AG08395 (cell line): ENCODE results near the gene RAB25.
"Not testable (repeated sequence)": the region's sequence is repeated elsewhere in the genome, so short reads cannot be mapped to it uniquely, and the experiment has no call there.

Source experiments
- DNase-seq: peaks from one replicate; pipeline ENCODE4 v3.0.0; 2012; ENCODE audit warnings: mixed read lengths, low spot score

Gene RAB25

GRCh38 chr1:156060937-156061636 is at the start of gene RAB25:
Gene RAB25 (plus strand): TSS chr1:156061160. CDS start chr1:156061401, 241 bp downstream.
- DNase-seq: no peak

GRCh38 chr1:156012051-156012817 is 48.7 kb upstream of the RAB25 start:
- DNase-seq: no peak

- no peak for DNase-seq
Measured at GRCh38 chr1:156014829-156015228, 46.1 kb upstream of the RAB25 start.

DNA sequence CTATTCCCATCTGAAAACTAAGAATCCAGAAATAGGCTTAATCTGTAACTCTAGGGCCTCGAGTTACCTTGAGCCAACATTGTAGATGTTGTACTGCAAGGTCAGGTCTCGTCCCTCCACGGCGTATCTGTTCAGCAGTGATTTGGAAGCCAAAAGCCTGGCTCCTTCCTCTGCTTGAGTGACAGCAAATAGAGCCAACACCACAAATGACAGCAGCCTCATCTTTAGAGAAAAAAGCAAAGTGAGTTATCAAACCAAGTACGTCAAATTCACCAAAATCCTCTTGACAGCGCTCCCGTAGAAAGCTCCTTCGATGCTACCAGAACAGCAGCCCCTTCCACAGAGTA is 41.0 kb upstream of the RAB25 start:
- no peak for DNase-seq

- DNase-seq: peak; percentile 97
Measured at GRCh38 chr1:156020293-156021092, 40.5 kb upstream of the RAB25 start, which contains the start of gene SSR2. Gene SSR2 (minus strand): TSS chr1:156020951. CDS start chr1:156020167, 784 bp downstream.

GRCh38 chr1:156021093-156021428 is 39.9 kb upstream of the RAB25 start:
- DNase-seq: no peak

- DNase-seq: no peak
Measured at GRCh38 chr1:156021954-156022353, 39.0 kb upstream of the RAB25 start.

DNA sequence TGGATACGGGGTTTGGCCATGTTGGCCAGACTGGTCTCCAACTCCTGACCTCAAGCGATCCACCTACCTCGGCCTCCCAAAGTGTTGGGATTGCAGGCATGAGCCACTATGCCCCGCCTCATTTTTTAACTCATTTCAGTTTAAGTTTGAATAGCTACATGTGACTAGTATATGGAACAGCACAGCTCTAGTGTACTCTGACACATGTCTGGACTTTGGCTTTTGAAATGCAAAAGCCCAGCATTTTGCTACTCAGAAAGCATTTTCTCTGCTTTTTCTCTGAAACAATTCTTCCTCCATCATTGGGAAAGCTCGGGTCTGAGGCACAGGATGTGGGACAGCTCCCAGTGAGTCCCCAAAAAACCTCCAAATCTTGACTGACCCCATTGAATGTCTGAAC is 36.2 kb upstream of the RAB25 start:
- no peak for DNase-seq

- DNase-seq: peak; percentile 60
Measured at GRCh38 chr1:156025876-156026275, 35.1 kb upstream of the RAB25 start.

DNA sequence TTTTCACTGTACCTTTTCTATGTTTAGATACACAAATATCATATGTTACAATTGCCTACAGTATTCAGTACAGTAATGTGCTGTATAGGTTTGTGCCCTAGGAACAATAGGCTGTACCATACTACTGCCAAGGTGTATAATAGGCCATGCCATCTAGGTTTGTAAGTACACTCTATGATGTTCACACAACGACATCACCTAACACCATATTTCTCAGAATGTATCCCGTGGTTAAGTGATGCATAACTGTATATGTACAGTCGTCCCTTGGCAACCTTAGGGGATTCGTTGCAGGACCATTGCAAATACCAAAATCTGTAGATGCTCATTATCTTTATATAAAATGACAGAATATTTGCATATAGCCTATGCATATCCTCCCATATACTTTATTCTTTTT is 34.4 kb upstream of the RAB25 start:
- DNase-seq: no peak

DNA sequence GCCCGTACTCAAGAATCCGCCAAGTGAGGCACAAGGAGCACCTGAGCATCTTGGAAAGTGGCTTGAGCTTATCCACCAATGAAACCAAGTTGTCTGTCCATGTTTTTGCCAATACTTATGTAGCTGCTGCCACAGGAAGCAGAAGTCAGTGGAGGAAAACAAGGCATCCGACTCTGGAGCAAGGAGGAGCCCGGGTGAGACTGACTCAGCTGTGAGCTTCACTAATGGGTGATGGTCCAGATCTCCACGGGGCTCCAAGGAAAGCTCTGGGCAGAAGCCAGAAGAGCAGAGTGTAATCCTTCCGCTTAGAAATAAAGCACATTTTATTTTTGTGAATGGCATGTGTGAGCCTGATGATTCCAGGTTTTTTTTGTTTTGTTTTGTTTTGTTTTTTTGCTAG is 27.9 kb upstream of the RAB25 start:
- DNase-seq: peak; percentile 31

- DNase-seq: not testable (repeated sequence)
Measured at GRCh38 chr1:156034991-156035390, 26.0 kb upstream of the RAB25 start.

DNA sequence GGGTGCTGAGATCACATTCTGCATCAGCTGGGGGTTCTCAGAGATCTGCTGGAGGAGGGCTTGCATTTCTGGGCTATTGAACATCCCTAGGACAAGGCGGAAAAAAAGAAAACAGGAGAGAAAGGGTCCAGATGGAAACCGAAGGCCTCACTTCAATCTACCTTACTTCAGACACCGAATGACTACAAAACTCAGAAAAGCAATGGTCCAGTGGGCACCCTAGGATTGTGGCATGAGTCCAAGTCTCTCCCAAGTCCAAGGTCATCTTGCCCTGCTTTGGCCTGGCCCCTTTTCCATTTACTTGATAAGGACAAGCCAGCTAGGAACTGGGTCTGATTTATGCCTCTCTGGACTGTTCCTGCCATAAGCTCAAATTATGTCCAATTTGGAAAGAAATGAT is 18.1 kb upstream of the RAB25 start:
- no peak for DNase-seq

- no peak for DNase-seq
Measured at GRCh38 chr1:156045076-156045475, 15.9 kb upstream of the RAB25 start.

- DNase-seq: no peak
Measured at GRCh38 chr1:156048663-156049258, 12.2 kb upstream of the RAB25 start.

- DNase-seq: peak; percentile 33
Measured at GRCh38 chr1:156050376-156050775, 10.6 kb upstream of the RAB25 start.

DNA sequence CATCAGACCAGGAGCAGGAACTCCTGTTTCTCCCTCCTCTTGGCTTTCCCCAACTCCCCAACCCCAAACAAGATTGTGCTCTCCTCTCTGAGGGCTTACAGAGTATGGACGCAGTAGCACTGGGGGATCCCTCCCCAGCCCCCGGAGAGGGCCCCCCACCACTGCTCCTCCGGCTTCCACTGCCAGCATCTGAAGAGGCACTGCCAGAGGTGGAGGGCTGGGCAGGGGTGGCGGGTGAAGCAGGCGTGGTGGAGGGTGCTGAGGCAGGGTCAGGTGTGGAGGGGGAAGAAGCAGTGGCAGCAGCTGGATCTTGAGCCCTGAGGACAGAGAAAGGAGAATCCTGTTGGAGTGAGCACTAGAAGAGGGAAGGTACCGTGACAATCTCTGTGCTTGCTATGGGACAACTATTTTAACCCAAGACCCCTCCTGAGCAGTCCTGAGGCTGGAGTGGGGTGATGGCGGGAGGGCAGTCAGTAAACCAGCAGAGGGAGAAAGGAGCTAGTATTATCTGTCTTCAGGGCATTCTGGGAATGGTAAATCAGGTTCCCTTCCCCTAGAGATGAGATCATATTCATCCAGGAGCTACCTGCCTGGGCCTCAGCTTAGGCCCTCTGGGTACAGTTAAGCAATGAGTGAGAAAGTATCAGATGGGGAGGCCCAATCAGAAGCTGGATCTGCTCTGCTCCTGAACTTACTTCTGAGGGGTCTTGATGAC is 9.8 kb upstream of the RAB25 start:
- DNase-seq: no peak

DNA sequence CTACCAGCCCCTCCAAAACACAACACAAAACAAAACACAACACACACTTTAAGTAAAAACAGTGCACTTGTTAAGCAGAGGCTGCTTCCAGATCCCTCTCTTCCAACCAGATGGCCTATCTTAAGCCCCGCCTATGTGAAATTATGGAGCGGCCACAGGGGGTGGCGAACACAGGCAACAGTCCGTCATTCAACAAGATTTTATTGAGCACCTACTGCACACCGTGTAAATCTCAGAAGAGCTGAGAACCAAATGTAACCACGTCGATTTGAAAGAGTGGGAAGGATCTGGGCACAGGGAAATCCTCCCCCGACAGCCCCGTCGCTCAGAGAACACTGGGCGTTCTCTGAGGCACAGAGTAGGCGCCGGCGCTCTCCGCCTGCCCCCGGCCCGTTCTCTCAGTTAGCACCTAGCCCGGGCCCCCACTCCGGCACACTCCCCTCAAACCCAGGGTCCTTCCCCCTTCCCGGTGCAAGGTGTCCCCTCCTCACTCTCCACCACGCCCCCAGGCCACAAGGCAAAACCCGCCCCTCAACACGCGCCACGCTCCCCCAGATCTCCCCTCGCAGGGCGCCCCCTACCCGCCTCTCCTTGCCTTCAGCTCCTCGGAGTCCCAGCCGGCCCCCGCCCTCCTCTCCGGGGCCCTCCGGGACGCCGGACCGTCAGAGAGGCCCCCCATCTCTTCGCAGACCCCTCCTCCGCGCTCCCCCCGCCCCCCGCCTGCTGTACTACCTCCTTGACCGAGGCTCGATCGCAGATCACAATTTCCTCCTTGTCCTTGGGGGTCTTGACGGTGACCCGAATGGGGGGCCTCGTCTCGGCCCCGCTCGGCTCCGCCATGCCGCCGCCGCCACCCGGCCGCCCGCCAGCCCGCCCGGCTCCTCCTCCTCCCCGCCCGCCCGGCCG is 7.8 kb upstream of the RAB25 start:
- peak; percentile 69 for DNase-seq

DNA sequence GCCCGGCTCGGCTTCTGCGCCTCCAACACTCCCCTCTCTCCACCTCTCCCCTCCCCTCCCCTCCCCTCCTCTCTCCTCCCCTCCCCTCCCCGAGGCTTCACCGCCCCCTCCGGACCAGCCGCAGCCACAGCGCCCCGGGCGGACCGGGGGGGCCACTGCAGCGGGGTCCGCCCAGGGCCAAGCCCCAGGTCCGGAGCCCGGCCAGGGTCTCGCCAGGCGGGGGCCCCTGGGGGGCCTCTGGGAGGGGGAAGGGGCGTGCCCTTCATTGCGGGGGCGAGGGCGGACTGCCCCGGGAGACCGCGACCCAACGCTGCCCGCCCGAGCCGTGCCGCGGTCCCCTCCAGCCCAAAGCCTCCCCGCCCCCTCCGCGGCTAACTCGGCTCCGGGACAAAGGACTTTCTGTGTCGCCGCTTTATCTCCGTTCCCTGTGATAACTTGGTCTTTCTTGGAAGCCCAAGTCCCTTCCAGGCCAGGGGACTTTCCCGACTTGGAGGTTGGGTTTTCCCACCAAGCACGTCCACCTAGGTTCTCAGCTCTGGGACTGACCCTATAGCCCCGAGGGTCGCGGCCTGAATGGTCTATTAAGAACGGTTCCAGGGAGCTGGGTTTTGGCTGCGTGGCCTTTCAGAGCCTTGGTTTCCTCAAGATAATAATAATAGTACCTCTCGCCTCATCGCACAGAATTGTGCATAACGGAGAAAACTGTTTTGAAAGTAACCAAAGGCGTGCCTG is 7.0 kb upstream of the RAB25 start, which contains the start of gene UBQLN4:
Gene UBQLN4 (minus strand): TSS at position 31 of the 732 bp plus-strand sequence. CDS start 97 bp downstream, outside the sequence.
- peak; percentile 93 for DNase-seq
